ENCODE results near the gene TMEM147.

Gene TMEM147

DNA sequence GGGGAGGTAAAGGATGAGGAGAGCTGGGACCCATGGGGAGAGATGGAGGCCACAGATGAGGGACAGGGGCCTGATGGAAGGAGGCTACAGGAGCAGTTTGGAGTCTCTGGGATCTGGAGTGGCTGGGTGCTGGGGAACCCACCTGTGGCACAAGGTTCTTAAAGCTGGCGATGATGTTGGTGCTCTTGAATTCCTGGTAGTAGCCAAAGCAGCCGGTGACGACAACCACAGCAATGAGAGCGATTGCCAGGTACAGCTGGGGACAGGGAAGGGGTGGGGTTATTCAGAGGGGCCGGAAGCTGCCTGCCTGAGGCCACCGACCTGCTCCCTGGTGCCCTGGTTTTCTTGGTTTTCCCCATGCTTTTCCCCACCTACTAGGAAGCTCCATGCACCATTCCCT, 15.3 kb downstream of the TMEM147 start:
- TF ChIP-seq POLR2A (IDR thresholded peaks at IDR 0.05; ENCODE audit: extremely low read depth, insufficient read length), result no peak
- no peak for TF ChIP-seq MYC (IDR thresholded peaks at IDR 0.05; ENCODE audit: low read depth, low read length)
- TF ChIP-seq CTCF (IDR thresholded peaks at IDR 0.05; ENCODE audit: low read depth, low read length), result no peak
- TF ChIP-seq, protein P1, sequence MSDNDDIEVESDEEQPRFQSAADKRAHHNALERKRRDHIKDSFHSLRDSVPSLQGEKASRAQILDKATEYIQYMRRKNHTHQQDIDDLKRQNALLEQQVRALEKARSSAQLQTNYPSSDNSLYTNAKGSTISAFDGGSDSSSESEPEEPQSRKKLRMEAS (IDR thresholded peaks at IDR 0.05; ENCODE audit: low read depth, low read length), result no peak
- H3K4me3 ChIP-seq (ENCODE audit: low read depth, low read length), result no peak overlapping the region
- no peak for DNase-seq (ENCODE audit: low read depth)

DNA sequence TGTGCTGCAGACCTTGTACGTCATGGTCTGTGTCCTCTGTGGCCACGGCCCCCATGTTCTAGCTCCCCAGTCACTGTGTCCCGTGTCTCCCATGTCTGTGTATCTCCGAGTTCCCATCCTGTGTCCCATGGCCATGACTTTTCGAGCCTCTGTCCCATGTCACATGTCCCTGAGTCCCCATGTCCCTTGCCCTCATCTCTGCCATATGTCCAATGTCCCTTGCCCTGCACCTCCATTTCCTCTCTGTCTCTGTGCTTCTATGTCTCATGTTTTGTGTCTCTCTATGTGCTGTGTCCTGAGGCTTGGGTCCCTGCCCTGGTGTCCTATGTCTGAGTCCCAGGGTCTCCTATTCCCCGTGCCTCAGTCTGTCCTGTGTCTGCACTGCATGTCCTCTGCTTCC, 16.0 kb downstream of the TMEM147 start:
- no peak overlapping the region for H3K4me3 ChIP-seq (ENCODE audit: low read depth, low read length)
- TF ChIP-seq MYC (IDR thresholded peaks at IDR 0.05; ENCODE audit: low read depth, low read length) (no peak), CTCF (IDR thresholded peaks at IDR 0.05; ENCODE audit: low read depth, low read length) (no peak), POLR2A (IDR thresholded peaks at IDR 0.05; ENCODE audit: extremely low read depth, insufficient read length) (no peak)
- TF ChIP-seq, protein P1 (IDR thresholded peaks at IDR 0.05; ENCODE audit: low read depth, low read length), result no peak
- DNase-seq (ENCODE audit: low read depth), result no peak

GRCh38 chr19:35562336-35562735, 16.9 kb downstream of the TMEM147 start:
- no peak overlapping the region for H3K4me3 ChIP-seq (ENCODE audit: low read depth, low read length)
- TF ChIP-seq MYC (IDR thresholded peaks at IDR 0.05; ENCODE audit: low read depth, low read length), result no peak
- TF ChIP-seq CTCF (IDR thresholded peaks at IDR 0.05; ENCODE audit: low read depth, low read length), result no peak
- no peak for TF ChIP-seq POLR2A (IDR thresholded peaks at IDR 0.05; ENCODE audit: extremely low read depth, insufficient read length)
- TF ChIP-seq, protein P1 (IDR thresholded peaks at IDR 0.05; ENCODE audit: low read depth, low read length), result no peak
- no peak for DNase-seq (ENCODE audit: low read depth)

- no peak for TF ChIP-seq MYC (IDR thresholded peaks at IDR 0.05; ENCODE audit: low read depth, low read length)
- no peak for TF ChIP-seq POLR2A (IDR thresholded peaks at IDR 0.05; ENCODE audit: extremely low read depth, insufficient read length)
- TF ChIP-seq, protein P1 (IDR thresholded peaks at IDR 0.05; ENCODE audit: low read depth, low read length), result no peak
- TF ChIP-seq CTCF (IDR thresholded peaks at IDR 0.05; ENCODE audit: low read depth, low read length), result no peak
- no peak for DNase-seq (ENCODE audit: low read depth)
Observed at GRCh38 chr19:35562776-35563175, 17.4 kb downstream of the TMEM147 start.

DNA sequence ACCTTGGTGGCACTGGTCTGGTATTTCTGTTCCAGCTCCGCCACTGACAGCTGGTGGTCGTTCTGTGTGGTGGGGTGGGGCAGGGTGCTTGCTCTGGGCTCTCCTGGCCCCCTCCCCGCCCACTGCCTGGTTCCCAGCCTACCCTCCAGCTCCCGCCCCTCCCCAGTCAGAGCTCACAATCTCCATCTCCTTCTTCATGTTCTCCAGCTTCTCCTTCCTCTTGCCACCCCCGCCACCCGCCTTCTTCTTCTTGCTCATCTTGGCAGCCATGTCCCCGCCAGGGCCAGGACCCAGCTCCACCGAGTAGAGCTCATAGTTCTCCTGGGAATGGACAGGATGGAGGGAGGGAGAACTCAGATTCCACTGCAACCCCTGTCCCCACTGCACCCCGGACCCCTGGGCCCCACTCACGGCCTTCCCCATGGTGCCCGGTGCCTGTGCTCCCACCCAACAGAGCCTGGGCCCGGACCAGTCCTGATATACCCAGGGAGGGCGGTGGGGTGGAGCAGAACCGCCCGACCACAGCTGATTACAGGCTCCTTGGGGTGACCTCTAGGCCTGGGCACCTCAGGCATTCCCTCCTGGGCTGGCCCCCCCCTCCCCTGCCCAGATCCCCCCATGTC, 17.9 kb downstream of the TMEM147 start, which contains the start of gene ATP4A:
ATP4A (minus strand) TSS at position 452 of the 623 bp plus-strand sequence; CDS start at position 423, 29 bp downstream.
- DNase-seq (ENCODE audit: low read depth), result no peak
- no peak within 1 kb of the TSS for H3K4me3 ChIP-seq (ENCODE audit: low read depth, low read length)
- TF ChIP-seq, protein P1 (IDR thresholded peaks at IDR 0.05; ENCODE audit: low read depth, low read length), result no peak
- TF ChIP-seq CTCF (IDR thresholded peaks at IDR 0.05; ENCODE audit: low read depth, low read length) (no peak), POLR2A (IDR thresholded peaks at IDR 0.05; ENCODE audit: extremely low read depth, insufficient read length) (no peak), MYC (IDR thresholded peaks at IDR 0.05; ENCODE audit: low read depth, low read length) (no peak)

More at GRCh38 chr19:35562776-35563175, 17.4 kb downstream of the TMEM147 start:
- no peak overlapping the region for H3K4me3 ChIP-seq (ENCODE audit: low read depth, low read length)
